Hematopoietic multipotent progenitor cell treated with erythropoietin and hydrocortisone succinate and interleukin-3 and kit ligand, for 6 days (in vitro differentiated cells): ENCODE data around the gene CLN6.
"Not testable (repeated sequence)": the region's sequence is repeated elsewhere in the genome, so short reads cannot be mapped to it uniquely, and the experiment has no call there.

ENCODE experiments used
- DNase-seq: peaks from one replicate; pipeline ENCODE4 v3.0.0-alpha.2; 2015

Gene CLN6

DNA sequence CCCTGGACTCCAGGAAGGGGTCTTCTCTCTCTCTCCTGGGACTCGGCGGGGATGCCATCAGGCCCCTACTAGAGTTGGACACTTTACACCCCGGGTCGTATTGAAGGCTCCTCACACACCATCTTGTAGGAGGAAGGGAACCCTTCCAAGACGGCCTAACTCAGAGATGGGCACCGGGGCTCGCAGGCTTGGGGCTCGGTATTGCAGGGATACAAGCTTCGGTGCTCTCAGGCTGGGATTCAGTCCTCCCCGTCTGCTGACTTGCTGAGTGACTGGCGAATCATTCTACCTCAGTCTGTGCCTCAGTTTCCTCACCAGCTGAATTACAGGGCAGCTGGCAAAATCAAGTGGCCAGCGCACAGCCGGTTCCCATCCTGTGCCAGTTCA, 24.0 kb downstream of the CLN6 start:
- DNase-seq: no peak

DNA sequence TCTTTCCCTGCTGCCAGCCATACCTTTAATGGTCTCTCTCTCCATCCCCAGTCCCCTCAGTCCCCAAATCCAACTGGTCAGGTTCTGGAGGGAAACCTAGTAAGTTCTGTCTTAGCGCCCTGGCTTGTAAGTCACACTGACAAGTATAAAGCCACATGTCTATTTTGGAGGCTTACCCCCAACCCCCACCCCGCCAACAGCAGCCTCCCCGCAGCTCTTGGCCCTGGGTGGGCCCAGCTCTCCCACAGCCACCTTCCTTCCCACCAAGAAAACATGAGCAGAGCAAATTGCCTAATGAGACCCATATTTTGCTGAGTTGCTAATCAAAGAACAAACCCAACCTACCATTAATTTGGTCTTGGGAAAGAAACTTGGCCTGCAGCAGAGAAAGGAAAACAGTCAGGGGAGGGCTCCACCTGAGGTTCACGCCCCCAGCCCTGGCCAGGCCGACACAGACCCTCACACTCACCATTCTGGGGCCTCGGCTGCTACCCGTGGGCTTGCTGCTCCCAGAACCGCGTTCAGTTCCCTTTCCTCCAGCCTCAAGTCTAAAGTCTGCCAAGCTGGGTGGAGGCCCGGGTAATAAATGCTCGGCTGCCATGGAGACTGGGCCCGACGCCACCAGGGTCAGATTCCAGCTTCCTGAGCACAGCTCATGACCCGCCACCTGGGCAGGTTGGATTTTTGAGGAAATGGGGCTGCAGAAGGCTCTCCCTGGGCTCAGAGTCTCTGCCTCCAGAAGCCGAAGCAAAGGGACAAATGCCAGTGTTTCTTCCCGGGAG, 24.6 kb downstream of the CLN6 start, which contains the start of gene CALML4:
Gene CALML4, minus strand, starts transcription at position 557 of the 782 bp plus-strand sequence. Its CDS starts 85 bp downstream, at position 472.
- DNase-seq: peak; percentile 32

DNA sequence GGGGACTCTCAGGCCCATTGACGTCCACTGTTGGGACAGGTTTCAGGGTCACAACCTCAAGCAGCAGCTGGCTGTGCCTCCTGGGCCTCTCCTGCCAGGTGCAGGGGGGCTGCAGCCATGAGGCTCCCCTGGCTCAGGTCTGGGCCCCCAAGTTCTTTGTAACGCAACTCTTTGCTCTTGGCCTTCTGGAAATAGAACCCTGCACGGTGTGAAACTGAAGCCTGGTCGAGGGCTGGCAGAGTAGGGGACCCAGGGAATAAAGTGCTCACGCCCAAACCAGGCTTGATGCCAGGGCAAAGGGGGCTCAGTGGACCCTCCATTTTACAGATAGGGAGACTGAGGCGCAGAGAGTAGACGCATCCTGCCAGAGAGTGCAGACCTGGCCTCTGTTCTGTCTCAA, 25.2 kb downstream of the CLN6 start:
- DNase-seq: no peak

DNA sequence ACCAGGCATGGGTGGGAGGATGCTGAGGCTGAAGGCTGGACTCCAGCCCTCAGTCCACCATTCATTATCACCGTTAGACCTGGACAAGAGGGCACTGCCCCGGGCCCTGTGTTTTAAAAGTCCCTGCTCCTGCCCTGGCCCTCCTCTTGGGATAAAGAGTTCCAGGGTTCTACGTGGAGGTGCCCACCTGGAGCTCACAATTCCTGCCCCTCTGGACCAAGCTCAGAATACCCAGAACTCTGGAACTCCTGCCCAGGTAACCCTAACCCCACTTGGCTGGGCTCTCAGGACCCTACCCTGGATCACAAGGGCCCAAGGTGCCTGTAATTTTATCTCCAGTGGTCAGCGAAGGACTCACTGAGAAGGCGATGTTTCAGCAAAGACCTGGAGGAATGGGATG, 25.6 kb downstream of the CLN6 start:
- no peak for DNase-seq

DNA sequence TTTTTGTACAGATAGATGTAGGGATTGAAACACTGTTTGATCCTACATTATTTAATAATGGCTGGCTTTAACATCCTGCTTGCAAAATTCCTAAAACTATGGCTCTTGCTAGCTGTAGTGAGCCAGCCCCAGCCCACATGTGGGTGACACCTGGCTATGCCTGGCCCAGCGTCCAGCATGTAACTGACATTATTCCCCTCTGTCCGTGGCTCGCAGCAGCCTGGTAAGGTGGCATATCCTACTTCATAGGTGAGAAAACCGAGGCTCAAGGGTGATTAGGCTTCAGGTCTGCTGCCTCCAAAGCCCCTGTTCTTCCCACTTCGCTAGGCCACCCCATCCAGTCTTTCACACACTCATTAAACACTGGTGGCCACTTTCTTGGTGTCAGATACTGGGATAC, 26.0 kb downstream of the CLN6 start:
- DNase-seq: no peak

DNA sequence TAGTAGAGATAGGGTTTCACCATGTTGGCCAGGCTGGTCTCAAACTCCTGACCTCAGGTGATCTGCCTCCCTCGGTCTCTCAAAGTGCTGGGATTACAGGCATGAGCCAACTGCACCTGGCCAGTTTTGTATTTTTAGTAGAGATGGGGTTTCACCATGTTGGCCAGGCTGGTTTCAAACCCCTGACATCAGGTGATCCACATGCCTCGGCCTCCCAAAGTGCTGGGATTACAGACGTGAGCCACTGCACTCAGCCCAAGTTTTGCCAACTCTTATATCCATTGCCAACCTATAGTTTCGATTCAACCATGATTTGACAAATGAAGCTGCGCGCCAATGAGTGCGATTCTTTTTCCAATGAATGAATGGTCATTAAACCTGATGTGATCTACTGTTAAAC, 26.5 kb downstream of the CLN6 start:
- not testable (repeated sequence) for DNase-seq

DNA sequence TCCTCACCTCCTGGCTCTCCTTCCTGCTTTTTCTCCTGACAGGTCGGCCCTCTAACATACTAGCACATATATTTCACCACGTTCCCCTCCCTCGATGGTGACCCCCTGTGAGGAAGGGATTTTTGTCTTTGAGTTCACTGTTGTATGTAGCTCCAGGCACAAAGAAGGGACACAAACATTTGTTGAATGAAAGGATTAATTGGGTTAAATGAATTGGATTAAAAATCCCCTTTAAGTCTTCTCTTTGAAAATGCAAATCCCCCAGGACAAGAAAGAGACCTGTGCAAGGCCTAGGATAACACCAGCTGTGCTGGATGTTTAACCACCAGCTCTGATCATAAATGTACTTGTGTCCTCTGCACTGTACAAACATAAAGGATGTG, 27.7 kb downstream of the CLN6 start:
- DNase-seq: no peak

DNA sequence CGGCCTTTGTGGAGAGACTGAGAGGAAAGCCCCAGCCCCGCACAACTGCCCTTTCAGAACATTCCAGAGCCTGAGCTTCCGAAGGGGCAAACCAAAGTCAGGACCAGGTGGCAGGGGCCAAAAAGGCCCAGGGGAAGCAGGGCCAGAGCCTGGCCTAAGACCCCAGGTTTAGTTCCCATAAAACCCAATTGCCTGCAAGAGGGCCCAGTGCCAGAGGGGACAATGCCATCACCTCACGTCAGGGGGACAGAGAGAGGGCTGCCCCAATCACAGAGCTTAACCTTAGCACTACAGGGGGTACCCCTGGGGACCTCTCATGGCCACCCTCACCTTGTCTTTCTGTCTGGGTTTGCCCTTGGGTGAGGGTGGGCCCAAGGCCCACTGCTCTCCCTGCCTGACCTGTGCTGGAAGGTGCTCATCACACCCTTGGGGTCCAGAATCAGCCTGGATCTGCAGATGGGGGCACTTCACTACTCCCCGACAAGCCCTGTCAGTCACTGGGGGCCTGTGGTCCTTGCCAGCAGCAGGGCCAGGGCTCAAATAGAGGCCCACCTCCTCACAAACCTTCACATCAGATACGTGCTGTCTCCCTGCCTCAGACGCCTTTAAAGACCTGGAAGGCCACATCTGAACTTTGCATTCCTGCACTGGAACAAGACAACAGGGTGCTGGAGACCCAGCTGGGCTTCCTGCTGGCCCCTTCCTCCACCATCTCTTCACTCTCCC, 28.2 kb downstream of the CLN6 start:
- DNase-seq: no peak

DNA sequence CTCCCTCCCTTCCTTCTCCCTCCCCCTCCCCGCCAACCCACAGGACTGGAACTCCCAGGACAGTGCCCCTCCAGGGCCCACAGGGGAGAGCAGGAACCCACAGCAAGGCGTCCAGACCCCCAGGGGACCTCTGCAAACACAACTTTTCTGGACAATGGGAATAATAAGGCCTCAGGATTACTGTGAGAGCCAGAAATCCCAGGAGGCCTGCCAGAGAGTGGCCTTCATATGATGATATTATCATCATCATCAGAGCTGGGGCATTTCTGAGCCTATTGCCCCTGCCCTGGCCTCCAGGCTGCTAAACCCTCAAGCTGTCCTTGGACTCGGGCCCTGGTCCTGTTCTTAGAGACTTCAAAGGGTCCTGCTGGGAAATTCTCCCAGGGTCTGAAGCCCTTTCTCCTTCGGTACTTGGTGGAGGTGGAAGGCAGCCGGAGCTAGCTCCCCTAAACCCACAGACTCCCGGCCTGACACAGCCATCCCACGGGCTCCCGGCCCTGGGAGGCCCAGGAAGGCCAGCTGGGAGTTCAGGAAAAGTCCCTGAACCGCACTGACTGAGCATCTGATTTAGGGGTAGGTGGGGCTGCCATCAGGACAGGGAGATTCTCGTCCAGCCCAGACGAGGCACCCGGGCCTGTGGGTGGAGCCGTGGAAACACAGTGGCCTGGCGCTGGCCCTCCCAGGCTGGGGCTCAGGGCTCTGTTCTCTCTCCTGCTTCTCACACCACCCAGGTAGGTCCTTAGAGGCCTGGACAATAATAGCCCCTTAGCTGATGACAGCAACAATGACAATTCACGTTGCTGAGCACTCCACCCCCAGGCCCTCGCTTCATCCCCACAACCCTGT, 29.3 kb downstream of the CLN6 start:
- no peak for DNase-seq

DNA sequence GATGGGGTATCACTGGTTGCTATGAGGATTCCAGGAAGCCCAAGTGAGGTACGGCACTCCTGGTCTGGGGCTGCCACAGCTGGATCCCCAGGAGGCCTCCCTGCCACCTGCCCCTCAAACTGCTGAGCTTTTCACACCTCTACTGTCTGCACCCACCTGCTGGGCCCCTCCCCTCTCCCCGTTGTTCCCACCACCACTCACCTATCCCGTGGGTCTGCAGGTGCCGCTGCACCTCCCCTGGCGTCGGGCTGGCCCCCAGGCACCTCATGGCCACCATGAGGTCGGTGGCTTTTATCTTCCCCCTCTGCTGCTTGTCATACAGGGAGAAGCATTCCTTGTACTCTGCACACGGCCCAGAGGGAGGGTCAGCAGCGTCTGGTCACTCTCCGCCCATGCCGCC, 30.2 kb downstream of the CLN6 start:
- no peak for DNase-seq

DNA sequence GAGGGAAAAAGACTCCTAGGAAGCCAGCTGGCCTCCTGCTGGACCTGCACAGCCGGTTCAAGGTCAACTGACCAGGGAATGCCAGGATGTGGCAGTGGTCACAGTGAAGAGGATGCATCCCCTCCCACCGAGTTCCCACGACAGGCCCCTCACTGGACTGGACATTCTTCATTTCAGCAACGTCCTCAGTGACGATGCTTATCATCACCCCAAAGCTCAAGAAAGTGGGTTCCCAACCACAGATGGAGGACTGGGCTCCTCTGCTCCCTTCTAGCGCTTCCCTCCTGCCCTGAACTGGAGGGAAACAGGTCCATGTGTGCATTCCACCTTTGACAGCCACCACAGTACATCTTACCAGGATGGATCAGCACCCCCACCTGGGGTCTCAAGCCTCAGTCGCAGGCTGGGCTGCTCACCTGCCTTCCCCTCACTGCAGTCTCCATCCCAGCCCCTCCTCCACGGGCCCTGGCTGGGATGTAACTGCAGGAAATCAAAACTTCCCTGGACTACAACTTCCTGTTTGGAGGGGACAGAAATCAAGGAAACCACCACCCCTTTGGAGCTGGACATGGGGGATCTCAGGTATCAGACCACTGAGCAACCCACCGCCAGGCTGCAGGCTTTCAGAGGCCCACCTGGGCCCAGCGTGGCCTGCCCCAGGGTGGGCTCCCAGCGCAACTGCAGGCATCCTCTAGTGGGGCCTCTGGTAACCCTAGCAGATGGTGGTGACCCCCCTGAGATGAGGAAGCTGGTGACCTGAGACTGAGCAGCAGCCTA, 31.7 kb downstream of the CLN6 start:
- no peak for DNase-seq

DNA sequence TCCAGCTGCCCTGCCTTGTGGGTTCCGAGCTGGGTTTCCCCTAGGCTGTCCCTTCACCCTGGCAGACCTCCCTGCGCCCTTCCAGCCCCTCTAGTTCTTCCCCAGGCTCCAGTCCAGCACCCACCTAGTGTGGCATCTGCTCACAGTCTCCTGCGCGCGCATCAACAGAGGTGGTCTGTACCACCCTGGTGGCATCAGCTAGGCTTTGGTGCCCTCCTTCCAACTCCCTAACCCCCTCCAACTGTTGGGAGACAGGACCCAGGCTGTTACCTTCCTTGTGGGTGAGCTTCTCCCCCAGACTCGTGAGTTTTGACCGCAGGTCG, 32.4 kb downstream of the CLN6 start:
- DNase-seq: no peak

DNA sequence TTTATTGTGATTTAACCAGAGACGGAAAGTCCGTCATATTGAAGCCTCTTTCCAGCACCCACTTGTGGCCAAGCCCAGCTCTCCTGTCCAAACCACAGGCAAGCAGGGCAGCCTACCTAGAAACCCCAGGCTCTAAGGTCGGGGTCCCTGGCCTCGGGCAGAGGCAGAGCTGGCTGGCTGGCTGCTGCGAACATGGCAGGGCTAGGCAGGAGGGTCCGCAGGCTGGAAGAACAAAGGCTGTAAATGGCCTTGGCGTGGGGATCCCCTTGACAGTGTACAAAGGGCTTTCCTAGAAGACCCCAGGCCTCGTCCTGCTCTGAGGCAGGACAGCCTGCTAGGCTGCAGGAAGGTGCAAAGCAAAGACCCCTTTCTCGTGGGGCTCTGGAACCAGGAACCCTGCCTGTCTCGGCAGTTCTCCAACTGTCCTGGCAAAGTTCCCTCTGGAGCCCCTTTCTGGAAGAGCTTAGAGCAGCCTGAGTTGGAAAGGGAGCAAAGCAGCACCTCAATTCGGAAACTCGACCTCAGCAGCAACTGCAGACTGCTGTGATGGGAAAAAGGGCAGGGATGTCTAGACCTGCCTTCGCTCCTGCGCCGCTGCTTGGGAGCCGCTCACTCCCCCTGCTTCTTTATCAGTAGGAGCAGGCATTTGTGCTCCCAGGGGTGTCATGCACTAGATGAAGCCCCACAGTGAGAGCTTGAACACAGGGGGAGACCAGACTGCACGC, 32.9 kb downstream of the CLN6 start:
- no peak for DNase-seq

DNA sequence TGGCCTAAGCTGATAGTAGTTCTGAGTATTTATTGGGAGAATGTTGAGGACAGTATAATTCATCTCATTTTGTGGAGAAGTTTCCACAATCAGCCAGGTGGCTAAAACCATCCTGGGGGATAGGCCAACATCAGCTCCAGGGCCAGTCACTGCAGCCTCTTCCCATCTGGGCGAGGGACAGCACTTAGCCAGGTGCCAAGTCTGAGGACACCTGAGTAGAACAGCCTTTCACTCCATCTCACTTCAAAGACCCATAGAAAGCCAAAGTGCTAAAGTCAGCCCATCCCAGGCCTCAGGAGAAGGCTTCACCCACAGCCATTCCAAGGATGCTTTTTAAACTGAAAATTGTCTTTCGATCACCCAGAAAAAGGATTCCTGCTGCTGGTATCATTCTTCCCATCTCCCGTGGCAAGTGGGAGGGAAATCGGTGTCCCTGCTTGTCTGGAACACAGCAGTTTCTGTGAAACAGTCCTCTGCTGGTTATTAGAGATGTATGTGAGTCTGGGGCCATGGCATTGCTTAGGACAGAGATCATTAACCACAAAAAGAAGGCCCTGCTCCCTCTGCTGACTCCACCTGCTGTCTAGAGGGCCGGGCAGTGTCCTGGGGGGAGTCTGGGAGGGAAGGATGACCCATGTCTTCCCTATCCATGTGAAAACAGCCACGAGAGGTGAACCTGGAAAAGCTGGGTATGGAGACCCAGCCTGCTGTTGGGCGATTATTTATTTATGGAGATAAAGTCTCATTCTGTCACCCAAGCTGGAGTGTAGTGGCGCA, 34.0 kb downstream of the CLN6 start:
- no peak for DNase-seq

DNA sequence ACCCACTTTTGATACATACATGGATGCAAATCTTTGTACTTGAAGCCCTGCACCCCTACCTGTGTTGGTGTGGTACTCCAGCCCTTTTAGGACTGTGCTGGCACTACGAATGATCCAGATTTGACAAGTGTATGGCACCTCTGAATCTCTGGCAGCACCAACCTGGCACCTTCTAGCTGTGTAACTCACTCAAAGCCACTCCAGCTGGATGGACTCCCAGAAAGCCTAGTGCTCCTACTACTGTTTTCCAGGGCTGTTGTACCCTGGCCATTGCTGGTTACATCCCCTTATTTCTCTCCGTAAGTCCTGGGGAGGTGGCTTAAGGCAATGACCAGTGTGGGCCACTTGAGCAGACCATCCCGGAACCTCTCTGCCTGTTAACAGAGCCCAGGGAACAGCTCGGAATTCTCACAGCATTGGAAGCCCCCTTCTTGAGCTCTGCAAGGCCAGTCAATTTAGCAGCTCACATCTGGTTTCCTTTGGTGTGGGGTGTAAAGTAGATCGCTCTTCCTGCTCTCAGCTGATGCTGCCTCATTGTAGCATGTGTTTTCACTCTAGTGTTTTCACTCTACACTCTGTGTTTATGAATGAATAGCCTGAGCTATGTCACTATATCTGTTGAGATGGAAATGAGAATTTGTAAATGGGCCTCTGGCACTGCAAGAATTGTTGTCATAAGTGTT, 36.6 kb downstream of the CLN6 start:
- DNase-seq: no peak

DNA sequence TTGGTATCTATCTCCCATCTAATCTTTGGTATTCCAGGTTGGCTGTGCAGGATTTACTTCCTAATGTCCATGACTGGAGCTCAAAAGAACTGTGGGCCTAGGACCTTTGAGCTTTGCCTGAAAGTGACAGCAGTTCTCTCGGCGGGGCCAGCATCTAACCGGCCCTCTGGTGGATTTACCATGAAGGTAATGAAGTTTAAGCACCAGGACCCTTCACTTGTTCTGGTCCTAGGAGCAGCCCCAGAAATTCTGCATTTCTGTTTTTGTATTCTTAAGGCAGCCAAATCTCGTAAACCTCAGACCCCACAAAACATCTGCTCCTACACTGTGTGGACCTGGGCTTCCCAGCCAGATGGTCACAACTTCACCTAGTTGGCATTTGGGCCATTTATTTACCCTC, 37.4 kb downstream of the CLN6 start:
- DNase-seq: no peak

DNA sequence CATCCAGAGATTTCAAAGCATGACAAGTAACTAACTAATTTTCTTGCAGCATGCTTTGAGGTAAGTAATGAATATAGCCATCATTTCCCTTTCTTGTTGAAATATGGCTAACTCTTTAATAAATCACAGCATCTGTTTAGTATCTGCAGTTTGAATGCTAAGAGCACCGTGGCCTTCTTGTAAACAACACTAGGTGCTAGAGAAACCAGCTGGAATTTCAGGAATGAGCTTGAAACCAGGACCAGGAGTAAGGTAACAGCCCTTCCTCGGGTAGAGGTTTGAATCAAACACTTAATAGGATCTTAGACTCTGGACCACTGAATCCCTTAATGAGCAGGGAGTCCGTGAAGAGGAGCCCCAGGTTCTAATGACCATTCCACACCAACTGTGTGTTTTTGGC, 38.0 kb downstream of the CLN6 start:
- no peak for DNase-seq

DNA sequence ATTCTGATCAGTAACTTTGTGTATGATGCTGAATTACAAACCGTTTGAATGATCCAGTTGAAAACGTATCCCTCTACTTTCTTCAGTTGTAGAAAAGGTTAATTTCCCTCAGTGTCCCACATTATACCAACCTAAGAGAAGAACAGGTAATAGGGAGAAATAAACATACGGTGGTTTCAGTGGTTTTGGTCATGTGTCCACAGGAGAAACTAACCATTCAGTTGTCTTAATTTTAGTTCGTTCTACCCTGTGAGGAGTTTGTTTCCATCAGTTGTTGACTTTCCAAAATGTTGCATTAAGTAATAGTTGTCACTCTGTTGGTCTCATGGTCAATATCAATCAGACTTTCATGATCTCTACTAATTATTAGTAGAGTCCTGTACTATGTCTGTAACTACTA, 39.5 kb downstream of the CLN6 start:
- no peak for DNase-seq

DNA sequence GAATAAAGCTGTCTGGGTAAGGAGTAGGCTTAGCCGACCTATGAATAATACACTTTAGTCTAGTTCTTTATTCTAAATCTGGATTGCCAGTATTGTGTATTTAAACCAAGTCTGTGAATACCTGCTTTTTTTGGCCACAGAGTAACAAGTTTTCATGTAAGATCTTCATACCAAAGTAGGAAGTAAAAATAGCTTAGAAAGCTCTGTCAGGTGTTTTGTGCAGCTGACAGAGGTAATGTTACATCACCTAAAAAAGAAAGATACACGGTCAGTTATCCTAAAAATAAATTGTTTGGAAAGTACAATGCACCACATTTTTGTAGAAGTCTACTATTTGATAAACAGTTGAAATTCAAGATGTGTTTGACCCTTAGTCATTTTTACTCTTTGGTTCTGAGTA, 40.9 kb downstream of the CLN6 start:
- DNase-seq: no peak

DNA sequence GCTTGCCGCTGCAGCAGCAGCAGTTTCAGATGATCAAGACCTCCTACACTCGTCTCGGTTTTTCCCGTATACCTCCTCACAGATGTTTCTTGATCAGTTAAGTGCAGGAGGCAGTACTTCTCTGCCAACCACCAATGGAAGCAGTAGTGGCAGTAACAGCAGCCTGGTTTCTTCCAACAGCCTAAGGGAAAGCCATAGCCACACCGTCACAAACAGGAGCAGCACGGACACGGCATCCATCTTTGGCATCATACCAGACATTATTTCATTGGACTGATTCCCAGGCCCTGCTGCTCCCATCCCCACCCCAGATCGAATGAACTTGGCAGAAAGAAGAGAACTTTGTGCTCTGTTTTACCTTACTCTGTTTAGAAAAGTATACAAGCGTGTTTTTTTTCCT, 42.0 kb downstream of the CLN6 start:
- DNase-seq: no peak
